Progenitor cell of endocrine pancreas (in vitro differentiated cells): ENCODE data around the gene ACOT8. TPM values are rescaled to one million over a fixed set of nuclear protein-coding genes. Genes with fewer than 3 reads are reported as not detected.

Experiments
- DNase-seq: peaks from one replicate; pipeline ENCODE4 v3.0.0; 2021; ENCODE audit warnings: low spot score; ENCODE audit not compliant: unreplicated experiment
- H3K27ac Mint-ChIP-seq: 2 replicates; pipeline ENCODE4 v1.8.0; 2021; ENCODE audit warnings: mild to moderate bottlenecking, moderate library complexity, mixed read lengths
- H3K27me3 Mint-ChIP-seq: 2 replicates; pipeline ENCODE4 v1.8.0; 2021; ENCODE audit warnings: mixed read lengths
- H3K36me3 Mint-ChIP-seq: 2 replicates; pipeline ENCODE4 v1.8.0; 2022; ENCODE audit warnings: mixed read lengths; ENCODE audit not compliant: insufficient read depth
- H3K4me1 Mint-ChIP-seq: 2 replicates; pipeline ENCODE4 v1.8.0; 2021; ENCODE audit warnings: low read depth, mixed read lengths
- H3K4me3 Mint-ChIP-seq: 2 replicates; pipeline ENCODE4 v1.8.0; 2021; ENCODE audit warnings: low read depth, mild to moderate bottlenecking, moderate library complexity, mixed read lengths
- H3K9me3 Mint-ChIP-seq: 2 replicates; pipeline ENCODE4 v1.8.0; 2021; ENCODE audit warnings: low read depth, mixed read lengths
- CTCF ChIP-seq: fragments of 200-600 bp; sonication (generic); IDR thresholded peaks from one replicate; pipeline ENCODE4 v1.5.0; 2021; ENCODE audit warnings: antibody characterized with exemption, mild to moderate bottlenecking; ENCODE audit not compliant: unreplicated experiment
- total RNA-seq: library from RNA; stranded (reverse); gene quantifications from 2 replicates; pipeline ENCODE4 v1.2.1, GENCODE V29; 2021

Gene ACOT8
- total RNA-seq, 1 donor from 2014 or later = 23.0 TPM

GRCh38 chr20:45816951-45817350 is 40.2 kb downstream of the ACOT8 start:
- Mint-ChIP-seq H3K27ac (peak overlapping the region; percentile 7), H3K36me3 (peaks cover 5% of the 10 kb centered on the region), H3K9me3 (no peaks in the 10 kb centered on the region), H3K27me3 (peaks cover 5% of the 10 kb centered on the region), H3K4me3 (no peak overlapping the region), H3K4me1 (peaks cover 14% of the 10 kb centered on the region)
- DNase-seq = no peak
- no peak for TF ChIP-seq CTCF

GRCh38 chr20:45814314-45814713 is 42.9 kb downstream of the ACOT8 start:
- Mint-ChIP-seq H3K27ac (no peak overlapping the region), H3K9me3 (no peaks in the 10 kb centered on the region), H3K4me3 (no peak overlapping the region), H3K27me3 (no peaks in the 10 kb centered on the region), H3K36me3 (peaks cover 19% of the 10 kb centered on the region), H3K4me1 (peaks cover 14% of the 10 kb centered on the region)
- DNase-seq = no peak
- no peak for TF ChIP-seq CTCF

- H3K4me1 Mint-ChIP-seq = peaks cover 14% of the 10 kb centered on the region
- DNase-seq = no peak
- H3K36me3 Mint-ChIP-seq = peaks cover 21% of the 10 kb centered on the region
- no peak for TF ChIP-seq CTCF
- peak overlapping the region; percentile 83 for H3K4me3 Mint-ChIP-seq
- H3K27ac Mint-ChIP-seq = peak overlapping the region; percentile 52
- no peaks in the 10 kb centered on the region for H3K27me3 Mint-ChIP-seq
- H3K9me3 Mint-ChIP-seq = no peaks in the 10 kb centered on the region
Observed at GRCh38 chr20:45813489-45813888, 43.7 kb downstream of the ACOT8 start.

GRCh38 chr20:45813006-45813340 is 44.2 kb downstream of the ACOT8 start:
- TF ChIP-seq CTCF = no peak
- DNase-seq = no peak
- Mint-ChIP-seq H3K36me3 (peaks cover 23% of the 10 kb centered on the region), H3K27me3 (no peaks in the 10 kb centered on the region), H3K27ac (peak overlapping the region; percentile 80), H3K4me3 (peak overlapping the region; percentile 83), H3K4me1 (peaks cover 14% of the 10 kb centered on the region), H3K9me3 (no peaks in the 10 kb centered on the region)

GRCh38 chr20:45812157-45813005 is 44.8 kb downstream of the ACOT8 start, which contains the start of gene UBE2C:
Gene UBE2C, plus strand, starts transcription at chr20:45812644. Its CDS starts 52 bp downstream, at chr20:45812696.
- DNase-seq = peak; percentile 93
- Mint-ChIP-seq H3K4me3 (peak within 1 kb of the TSS; percentile 83), H3K27ac (peak within 1 kb of the TSS; percentile 80), H3K27me3 (no peaks in the 10 kb centered on the region), H3K36me3 (peaks cover 24% of the 10 kb centered on the region), H3K4me1 (peaks cover 14% of the 10 kb centered on the region), H3K9me3 (no peaks in the 10 kb centered on the region)
- TF ChIP-seq CTCF = no peak
